H7 (cell line): ENCODE results near the gene RUNX1. TPM values are rescaled to one million over a fixed set of nuclear protein-coding genes. Genes with fewer than 3 reads are reported as not detected.

Source experiments
- DNase-seq: peaks from one replicate; pipeline ENCODE4 v3.0.0; 2012
- H3K27me3 ChIP-seq: 2 replicates; pipeline ENCODE4 v1.6.0; 2011; ENCODE audit warnings: mild to moderate bottlenecking, low read length; ENCODE audit not compliant: control insufficient read depth, insufficient read depth
- H3K36me3 ChIP-seq: replicated peaks from 2 replicates; pipeline ENCODE4 v1.5.1; 2011; ENCODE audit warnings: low read length; ENCODE audit not compliant: control insufficient read depth, insufficient read depth
- H3K4me3 ChIP-seq: 2 replicates; pipeline ENCODE4 v1.5.1; 2011; ENCODE audit warnings: low read depth, mild to moderate bottlenecking, control low read depth, low read length, moderate library complexity; ENCODE audit not compliant: insufficient read depth
- total RNA-seq: library from RNA; depleted of rRNA; stranded (reverse); fragments of >200 nt; shearing (Covaris generic); gene quantifications from 2 replicates; pipeline ENCODE4 v1.2.3, GENCODE V29; 2014

RUNX1 gene
- total RNA-seq, 1 experiment from 2014 or later, result 0.48 TPM

GRCh38 chr21:35023396-35024070, 25.6 kb downstream of the RUNX1 start:
- Histone ChIP-seq H3K36me3 (no peaks in the 10 kb centered on the region), H3K27me3 (no peaks in the 10 kb centered on the region), H3K4me3 (no peak overlapping the region)
- DNase-seq, result no peak

GRCh38 chr21:35021546-35021945, 27.6 kb downstream of the RUNX1 start:
- no peaks in the 10 kb centered on the region for H3K36me3 ChIP-seq
- no peak overlapping the region for H3K4me3 ChIP-seq
- DNase-seq, result no peak

GRCh38 chr21:35020902-35021301, 28.2 kb downstream of the RUNX1 start:
- Histone ChIP-seq H3K36me3 (no peaks in the 10 kb centered on the region), H3K4me3 (no peak overlapping the region), H3K27me3 (no peaks in the 10 kb centered on the region)
- DNase-seq, result no peak

More at GRCh38 chr21:35021546-35021945, 27.6 kb downstream of the RUNX1 start:
- no peaks in the 10 kb centered on the region for H3K27me3 ChIP-seq

GRCh38 chr21:35020436-35020835, 28.7 kb downstream of the RUNX1 start:
- no peak for DNase-seq

GRCh38 chr21:35019631-35020032, 29.5 kb downstream of the RUNX1 start:
- Histone ChIP-seq H3K4me3 (no peak overlapping the region), H3K36me3 (no peaks in the 10 kb centered on the region), H3K27me3 (no peaks in the 10 kb centered on the region)
- DNase-seq, result no peak

More at GRCh38 chr21:35020436-35020835, 28.7 kb downstream of the RUNX1 start:
- no peaks in the 10 kb centered on the region for H3K36me3 ChIP-seq
- no peak overlapping the region for H3K4me3 ChIP-seq
- no peaks in the 10 kb centered on the region for H3K27me3 ChIP-seq

- Histone ChIP-seq H3K36me3 (no peaks in the 10 kb centered on the region), H3K27me3 (no peaks in the 10 kb centered on the region), H3K4me3 (no peak overlapping the region)
- no peak for DNase-seq
Observed at GRCh38 chr21:35017256-35017655, 31.8 kb downstream of the RUNX1 start.

GRCh38 chr21:35016517-35017188, 32.4 kb downstream of the RUNX1 start:
- Histone ChIP-seq H3K36me3 (no peaks in the 10 kb centered on the region), H3K4me3 (no peak overlapping the region), H3K27me3 (no peaks in the 10 kb centered on the region)
- DNase-seq, result no peak

GRCh38 chr21:35016071-35016470, 33.0 kb downstream of the RUNX1 start:
- DNase-seq, result no peak

GRCh38 chr21:35015435-35016024, 33.6 kb downstream of the RUNX1 start:
- Histone ChIP-seq H3K36me3 (no peaks in the 10 kb centered on the region), H3K4me3 (no peak overlapping the region), H3K27me3 (no peaks in the 10 kb centered on the region)
- DNase-seq, result no peak

More at GRCh38 chr21:35016071-35016470, 33.0 kb downstream of the RUNX1 start:
- H3K4me3 ChIP-seq, result no peak overlapping the region
- no peaks in the 10 kb centered on the region for H3K36me3 ChIP-seq
- no peaks in the 10 kb centered on the region for H3K27me3 ChIP-seq

GRCh38 chr21:35014302-35015041, 34.6 kb downstream of the RUNX1 start:
- Histone ChIP-seq H3K36me3 (no peaks in the 10 kb centered on the region), H3K4me3 (no peak overlapping the region), H3K27me3 (no peaks in the 10 kb centered on the region)
- no peak for DNase-seq

- Histone ChIP-seq H3K4me3 (no peak overlapping the region), H3K27me3 (no peaks in the 10 kb centered on the region), H3K36me3 (no peaks in the 10 kb centered on the region)
- no peak for DNase-seq
Observed at GRCh38 chr21:35011681-35012080, 37.4 kb downstream of the RUNX1 start.

GRCh38 chr21:35010447-35010846, 38.7 kb downstream of the RUNX1 start:
- Histone ChIP-seq H3K36me3 (no peaks in the 10 kb centered on the region), H3K4me3 (no peak overlapping the region), H3K27me3 (no peaks in the 10 kb centered on the region)
- DNase-seq, result no peak

GRCh38 chr21:35007348-35007747, 41.8 kb downstream of the RUNX1 start:
- Histone ChIP-seq H3K36me3 (no peaks in the 10 kb centered on the region), H3K27me3 (no peaks in the 10 kb centered on the region), H3K4me3 (no peak overlapping the region)
- no peak for DNase-seq

GRCh38 chr21:35006771-35007170, 42.3 kb downstream of the RUNX1 start:
- no peak overlapping the region for H3K4me3 ChIP-seq
- no peak for DNase-seq
- H3K27me3 ChIP-seq, result no peaks in the 10 kb centered on the region
- no peaks in the 10 kb centered on the region for H3K36me3 ChIP-seq
